Activated CD4-positive, alpha-beta T cell treated with anti-CD3 and anti-CD28 coated beads, Interleukin-2, Interleukin-6, amounts not matched to agents 100 ng/mL and 50 ng/mL, durations not matched to agents 16 hours and 8 hours (primary cell): ENCODE measurements around the gene PRH1.

Experiments used
- DNase-seq: peaks from one replicate; pipeline ENCODE4 v3.0.0-alpha.2; 2020

PRH1 gene

DNA sequence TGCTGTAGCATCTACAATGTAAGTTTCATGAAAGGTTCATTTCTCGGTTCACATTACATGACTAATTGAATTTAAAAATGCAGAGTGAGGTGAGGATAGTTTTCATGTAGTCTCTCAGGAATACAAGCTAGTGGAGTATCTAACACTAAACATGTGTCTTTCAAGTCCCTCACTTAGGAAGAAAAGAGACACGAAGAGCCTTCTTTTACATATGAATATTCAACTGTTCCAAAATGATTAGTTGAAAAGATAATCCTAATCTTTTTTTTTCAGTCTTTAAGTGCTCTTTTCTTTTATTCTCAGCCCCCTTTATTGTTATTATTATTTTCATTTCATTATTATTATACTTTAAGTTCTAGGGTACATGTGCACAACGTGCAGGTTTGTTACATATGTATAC, 45.6 kb downstream of the PRH1 start:
- no peak for DNase-seq
